Fibroblast of peridontal ligament (primary cell): Measurements from ENCODE around the gene SGO1.

Source experiments
- DNase-seq: peaks from one replicate; pipeline ENCODE4 v3.0.0-alpha.2; 2010; ENCODE audit errors: extremely low read depth

SGO1 gene

GRCh38 chr3:20154928-20155327 is 31.1 kb downstream of the SGO1 start:
- DNase-seq: no peak

GRCh38 chr3:20154078-20154477 is 31.9 kb downstream of the SGO1 start:
- no peak for DNase-seq

DNA sequence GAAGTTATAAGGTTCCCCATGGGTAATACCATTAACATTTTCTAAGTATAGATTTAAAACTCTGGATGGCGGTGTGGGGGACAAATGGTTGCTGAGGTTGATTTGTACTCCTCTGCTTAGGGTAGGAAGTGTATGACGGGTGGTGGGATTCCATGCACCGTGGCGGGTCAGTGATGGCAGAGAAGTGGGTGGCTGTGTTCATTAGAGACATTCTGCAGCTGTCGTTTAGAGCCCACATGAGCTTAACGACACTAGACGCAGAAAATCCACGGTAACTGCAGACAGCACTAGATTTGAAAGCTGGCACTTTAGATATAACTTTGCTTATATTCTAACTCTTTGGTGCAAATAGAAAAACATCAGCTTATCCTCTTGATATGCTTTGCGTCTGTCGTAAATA is 37.5 kb downstream of the SGO1 start:
- no peak for DNase-seq

DNA sequence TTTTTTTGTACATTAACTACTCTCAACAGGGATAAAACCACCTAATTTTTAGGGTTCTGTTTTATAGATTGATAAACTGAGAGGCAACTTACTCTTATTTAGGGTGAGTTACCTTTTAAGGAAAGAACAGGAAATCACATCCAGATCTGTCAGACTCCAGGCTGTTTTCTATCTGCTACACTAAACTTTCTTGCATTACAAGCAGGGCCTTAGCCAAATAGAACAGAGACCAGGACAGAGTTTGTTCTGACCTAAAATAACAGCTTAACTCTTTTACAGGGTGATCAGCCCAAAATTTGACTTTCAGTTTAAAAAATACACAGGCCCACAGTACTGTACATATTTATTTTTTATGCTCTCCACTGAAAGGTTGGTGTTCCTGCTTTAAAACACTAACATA is 38.6 kb downstream of the SGO1 start:
- DNase-seq: no peak

DNA sequence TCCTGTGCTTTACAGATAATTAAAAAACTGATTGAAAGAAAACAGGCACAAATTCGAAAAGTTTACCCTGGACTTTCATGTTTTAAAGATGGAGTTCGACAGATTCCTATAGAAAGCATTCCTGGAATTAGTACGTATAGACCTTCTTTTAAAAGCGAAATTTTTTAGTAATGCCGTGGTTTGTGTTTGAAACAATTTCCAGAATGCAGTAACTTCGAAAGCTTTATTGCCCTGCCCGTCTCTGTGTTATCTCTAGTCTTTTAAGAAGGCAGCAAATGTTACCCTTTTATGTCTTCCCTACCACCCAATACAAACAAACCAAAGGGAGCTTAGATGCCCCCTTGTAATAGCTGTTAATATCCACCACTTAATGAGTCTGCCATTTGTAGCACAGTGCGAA is 39.7 kb downstream of the SGO1 start:
- no peak for DNase-seq

GRCh38 chr3:20145874-20146273 is 40.1 kb downstream of the SGO1 start:
- no peak for DNase-seq

DNA sequence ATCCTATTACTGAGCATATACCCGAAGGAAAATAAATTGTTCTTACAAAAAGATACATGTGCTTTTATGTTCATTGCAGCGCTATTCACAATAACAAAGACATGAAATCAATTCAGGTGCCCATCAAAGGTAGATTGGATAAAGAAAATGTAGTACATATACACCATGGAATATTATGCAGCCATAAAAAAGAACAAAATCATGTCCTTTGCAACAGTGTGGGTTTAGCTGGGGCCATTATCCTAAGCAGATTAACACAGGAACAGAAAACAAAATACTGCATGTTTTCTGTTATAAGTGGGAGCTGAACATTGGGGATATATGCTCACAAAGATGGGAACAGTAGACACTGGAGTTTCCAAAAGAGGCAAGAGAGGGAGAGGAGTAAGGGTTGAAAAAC is 42.5 kb downstream of the SGO1 start:
- DNase-seq: no peak

- no peak for DNase-seq
Measured at GRCh38 chr3:20142517-20142916, 43.5 kb downstream of the SGO1 start.

GRCh38 chr3:20141851-20142250 is 44.2 kb downstream of the SGO1 start:
- no peak for DNase-seq

DNA sequence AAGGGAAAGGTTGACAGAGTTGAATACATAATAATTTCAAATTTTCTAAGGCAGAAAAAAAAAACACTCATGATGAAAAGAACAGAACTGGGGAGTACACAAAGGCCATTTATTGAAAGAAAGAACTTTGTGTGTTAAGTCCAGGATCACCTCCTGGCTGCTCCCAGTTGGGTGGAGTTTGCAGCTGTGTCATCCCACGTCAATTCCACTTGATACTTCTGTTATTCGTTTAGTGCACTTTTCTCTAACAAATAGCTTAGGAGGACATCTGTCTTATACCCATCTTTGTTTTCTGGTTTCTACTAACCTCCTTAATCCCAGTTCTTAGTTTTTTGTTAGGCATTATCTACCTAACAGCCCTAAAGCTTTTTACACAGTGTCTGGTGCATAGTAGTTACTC is 44.7 kb downstream of the SGO1 start:
- no peak for DNase-seq

GRCh38 chr3:20140881-20141280 is 45.1 kb downstream of the SGO1 start:
- DNase-seq: no peak

- DNase-seq: no peak
Measured at GRCh38 chr3:20137647-20138046, 48.4 kb downstream of the SGO1 start.

DNA sequence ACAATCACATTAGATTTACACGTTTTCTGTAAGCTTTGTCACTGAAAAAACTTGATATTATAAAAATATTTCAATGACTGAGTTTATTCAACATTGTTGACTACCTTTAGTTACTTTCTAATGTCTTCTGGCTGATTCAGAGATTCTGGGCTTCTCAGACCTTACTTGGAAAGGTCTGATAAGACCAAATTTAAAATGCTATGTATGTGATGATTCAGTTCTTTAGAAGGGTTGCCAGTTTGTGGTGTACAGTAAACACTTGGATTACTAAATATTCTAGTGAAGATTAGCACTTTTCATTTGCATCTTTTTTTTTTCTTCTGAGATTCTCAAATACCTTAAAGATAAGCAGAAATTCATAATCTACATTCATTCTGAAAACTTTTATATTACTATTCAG is 49.8 kb downstream of the SGO1 start:
- no peak for DNase-seq

GRCh38 chr3:20130106-20130505 is 55.9 kb downstream of the SGO1 start:
- DNase-seq: no peak

- no peak for DNase-seq
Measured at GRCh38 chr3:20128358-20128757, 57.6 kb downstream of the SGO1 start.

- no peak for DNase-seq
Measured at GRCh38 chr3:20125897-20126296, 60.1 kb downstream of the SGO1 start.

- no peak for DNase-seq
Measured at GRCh38 chr3:20125289-20125688, 60.7 kb downstream of the SGO1 start.

DNA sequence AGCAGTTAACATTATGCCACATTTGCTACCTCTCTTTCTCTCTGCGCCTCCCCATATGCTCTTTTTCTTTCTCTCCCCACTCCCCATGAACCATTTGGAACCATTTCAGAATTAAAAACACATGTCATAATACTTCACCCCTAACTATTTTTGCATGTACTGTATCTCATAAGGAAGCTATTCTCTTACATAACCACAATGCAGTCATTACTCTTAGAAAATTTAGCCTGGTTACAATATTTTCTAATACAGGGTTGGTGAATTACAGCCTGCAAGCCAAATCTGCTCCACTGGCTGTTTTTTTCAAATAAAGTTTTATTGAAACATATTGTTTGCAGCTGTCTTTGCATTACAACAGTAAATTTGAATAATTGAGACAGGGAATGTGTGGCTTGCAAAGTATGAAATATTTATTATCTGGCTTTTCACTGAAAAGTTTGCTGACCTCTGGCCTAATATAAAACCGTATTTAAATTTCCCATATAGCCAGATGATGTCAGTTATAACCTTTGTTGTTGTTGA is 62.8 kb downstream of the SGO1 start:
- DNase-seq: peak; percentile 57

- DNase-seq: no peak
Measured at GRCh38 chr3:20121088-20121487, 64.9 kb downstream of the SGO1 start.
